ENCODE results near the gene WDR35. TPM values are rescaled to one million over a fixed set of nuclear protein-coding genes. Genes with fewer than 3 reads are reported as not detected.

WDR35 gene
- total RNA-seq, 3 donors from 2014 or later, result 12.5 to 18.7 (median 17.7) TPM

DNA sequence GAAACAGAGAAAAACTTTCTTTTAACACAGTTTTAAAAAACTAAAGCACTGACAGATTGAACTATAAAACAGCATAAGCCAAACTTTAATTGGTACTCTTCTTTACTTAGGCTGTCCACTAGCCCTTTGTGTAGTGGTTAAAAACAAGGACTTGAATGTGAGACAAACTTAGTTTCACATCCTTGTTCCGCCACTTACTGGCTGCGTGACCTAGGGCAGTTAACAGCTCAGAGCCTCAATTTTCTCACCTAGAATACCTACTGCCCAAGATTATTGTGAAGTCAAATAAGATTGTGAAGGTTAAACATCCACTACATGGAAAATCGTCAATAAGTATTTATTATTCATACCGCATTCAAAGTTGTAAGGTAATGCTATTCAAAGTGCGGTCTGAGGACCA is 2.0 kb downstream of the WDR35 start:
- TF ChIP-seq POLR2AphosphoS5 (IDR thresholded peaks at IDR 0.05) (no peak), POLR2A (IDR thresholded peaks at IDR 0.05) (no peak)
- TF ChIP-seq, protein P1, sequence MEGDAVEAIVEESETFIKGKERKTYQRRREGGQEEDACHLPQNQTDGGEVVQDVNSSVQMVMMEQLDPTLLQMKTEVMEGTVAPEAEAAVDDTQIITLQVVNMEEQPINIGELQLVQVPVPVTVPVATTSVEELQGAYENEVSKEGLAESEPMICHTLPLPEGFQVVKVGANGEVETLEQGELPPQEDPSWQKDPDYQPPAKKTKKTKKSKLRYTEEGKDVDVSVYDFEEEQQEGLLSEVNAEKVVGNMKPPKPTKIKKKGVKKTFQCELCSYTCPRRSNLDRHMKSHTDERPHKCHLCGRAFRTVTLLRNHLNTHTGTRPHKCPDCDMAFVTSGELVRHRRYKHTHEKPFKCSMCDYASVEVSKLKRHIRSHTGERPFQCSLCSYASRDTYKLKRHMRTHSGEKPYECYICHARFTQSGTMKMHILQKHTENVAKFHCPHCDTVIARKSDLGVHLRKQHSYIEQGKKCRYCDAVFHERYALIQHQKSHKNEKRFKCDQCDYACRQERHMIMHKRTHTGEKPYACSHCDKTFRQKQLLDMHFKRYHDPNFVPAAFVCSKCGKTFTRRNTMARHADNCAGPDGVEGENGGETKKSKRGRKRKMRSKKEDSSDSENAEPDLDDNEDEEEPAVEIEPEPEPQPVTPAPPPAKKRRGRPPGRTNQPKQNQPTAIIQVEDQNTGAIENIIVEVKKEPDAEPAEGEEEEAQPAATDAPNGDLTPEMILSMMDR (IDR thresholded peaks at IDR 0.05), result no peak
- intact Hi-C loops (cut with DNase I; ENCODE audit: low total_unique reads), result loop anchor here (5.0 kb wide), 1 partner anchor 866 kb away; no protein-coding TSS in a partner anchor

DNA sequence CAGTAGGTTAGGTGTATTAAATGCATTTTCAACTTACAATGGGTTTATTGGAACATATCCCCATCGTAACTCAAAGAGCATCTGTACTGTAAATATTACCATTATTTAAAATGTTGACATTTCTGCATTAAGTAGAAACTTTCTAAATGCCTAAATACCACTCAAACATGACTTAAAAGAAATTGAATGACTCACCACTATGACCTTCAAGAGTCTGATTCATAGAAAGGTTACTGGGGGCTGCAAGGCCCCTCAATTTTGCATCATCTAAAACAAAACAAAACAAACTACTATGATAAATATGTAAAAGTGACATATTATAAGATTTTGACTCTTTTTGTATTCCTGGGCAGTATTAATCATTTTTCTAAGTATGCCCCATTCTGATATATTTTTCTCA is 7.6 kb downstream of the WDR35 start:
- no peak overlapping the region for H3K27ac ChIP-seq
- H3K4me3 ChIP-seq, result no peak overlapping the region
- H3K27me3 ChIP-seq, result no peaks in the 10 kb centered on the region
- intact Hi-C loops (cut with DNase I; ENCODE audit: low total_unique reads), result no loop called here
- H3K4me1 ChIP-seq, result no peaks in the 10 kb centered on the region
- DNase-seq (ENCODE audit: low spot score in 2 of 2), result no peak
- H3K9me3 ChIP-seq, result no peaks in the 10 kb centered on the region
- no peak for TF ChIP-seq POLR2AphosphoS5 (IDR thresholded peaks at IDR 0.05)
- no peaks in the 10 kb centered on the region for H3K36me3 ChIP-seq

More for the DNA sequence above, 2.0 kb downstream of the WDR35 start:
- no peak overlapping the region for H3K27ac ChIP-seq
- H3K36me3 ChIP-seq, result no peaks in the 10 kb centered on the region
- H3K4me1 ChIP-seq, result no peaks in the 10 kb centered on the region
- no peak overlapping the region for H3K4me3 ChIP-seq
- H3K27me3 ChIP-seq, result no peaks in the 10 kb centered on the region
- H3K9me3 ChIP-seq, result no peaks in the 10 kb centered on the region
- DNase-seq (ENCODE audit: low spot score in 2 of 2), result no peak

DNA sequence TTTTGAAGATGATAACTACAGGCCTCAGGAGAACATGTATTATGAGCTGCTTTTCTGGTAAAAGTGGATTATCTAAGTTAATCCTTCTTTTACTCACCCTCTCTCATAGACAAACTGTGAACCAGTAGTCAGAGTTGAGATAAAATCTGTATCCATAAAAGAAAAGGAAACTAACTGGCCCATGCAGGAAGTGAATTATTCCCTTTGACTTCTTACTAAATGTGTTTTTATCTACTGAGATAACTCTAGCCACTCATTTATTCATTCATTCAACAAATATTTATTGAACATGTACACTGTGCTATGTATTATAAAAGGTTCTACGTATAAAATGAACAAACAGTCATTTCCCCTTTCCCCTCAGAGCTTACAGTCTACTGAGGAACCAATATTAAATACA is 10.0 kb downstream of the WDR35 start:
- Histone ChIP-seq H3K4me3 (no peak overlapping the region), H3K27ac (no peak overlapping the region), H3K27me3 (no peaks in the 10 kb centered on the region), H3K36me3 (no peaks in the 10 kb centered on the region), H3K9me3 (no peaks in the 10 kb centered on the region), H3K4me1 (no peaks in the 10 kb centered on the region)
- TF ChIP-seq POLR2A (IDR thresholded peaks at IDR 0.05) (no peak), POLR2AphosphoS5 (IDR thresholded peaks at IDR 0.05) (no peak)
- TF ChIP-seq, protein P1 (IDR thresholded peaks at IDR 0.05), result no peak
- intact Hi-C loops (cut with DNase I; ENCODE audit: low total_unique reads), result no loop called here
- DNase-seq (ENCODE audit: low spot score in 2 of 2), result no peak

DNA sequence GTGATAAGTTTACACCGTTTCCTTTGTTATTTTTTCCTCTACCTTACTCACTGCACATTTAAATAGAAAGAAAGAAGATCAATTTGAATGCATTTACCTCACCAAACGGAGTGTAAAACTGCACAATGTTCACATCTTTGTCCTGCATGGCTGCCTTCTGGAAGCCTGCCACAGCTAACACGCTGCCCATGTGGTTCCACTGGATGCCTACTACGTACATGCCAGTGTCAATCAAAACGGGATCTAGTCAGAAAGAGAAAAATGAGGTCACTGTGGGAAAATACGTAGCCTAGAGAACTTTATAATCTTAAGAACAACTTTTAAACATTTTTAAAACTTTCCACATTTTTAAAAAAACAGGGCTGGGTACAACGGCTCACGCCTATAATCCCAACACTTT is 16.4 kb downstream of the WDR35 start:
- TF ChIP-seq POLR2A (IDR thresholded peaks at IDR 0.05), result no peak
- TF ChIP-seq, protein P1 (IDR thresholded peaks at IDR 0.05), result no peak
- TF ChIP-seq POLR2AphosphoS5 (IDR thresholded peaks at IDR 0.05), result no peak
- H3K4me3 ChIP-seq, result no peak overlapping the region
- no peaks in the 10 kb centered on the region for H3K9me3 ChIP-seq
- H3K27me3 ChIP-seq, result no peaks in the 10 kb centered on the region
- H3K27ac ChIP-seq, result no peak overlapping the region
- H3K4me1 ChIP-seq, result no peaks in the 10 kb centered on the region
- intact Hi-C loops (cut with DNase I; ENCODE audit: low total_unique reads), result no loop called here
- no peaks in the 10 kb centered on the region for H3K36me3 ChIP-seq
- no peak for DNase-seq (ENCODE audit: low spot score in 2 of 2)

DNA sequence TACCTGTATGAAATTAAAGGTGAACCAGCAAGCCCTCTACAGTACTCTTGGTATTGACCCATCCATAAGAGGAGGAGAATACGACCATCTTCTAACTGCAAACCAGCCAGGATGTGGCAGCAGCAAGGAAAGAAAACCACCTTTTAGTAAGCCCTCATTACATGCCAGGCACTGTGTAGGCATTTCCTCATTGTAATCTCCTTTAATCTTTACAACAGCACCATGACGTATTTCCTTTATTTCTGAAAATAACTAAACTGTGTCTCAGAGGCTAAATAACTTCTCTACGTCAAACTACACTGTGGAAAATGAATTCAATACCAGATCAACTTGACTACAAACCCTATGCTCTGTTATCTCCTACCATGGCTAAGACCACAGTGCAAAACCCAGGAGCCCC is 18.2 kb downstream of the WDR35 start:
- Histone ChIP-seq H3K4me3 (no peak overlapping the region), H3K9me3 (no peaks in the 10 kb centered on the region), H3K36me3 (no peaks in the 10 kb centered on the region), H3K27ac (no peak overlapping the region), H3K27me3 (no peaks in the 10 kb centered on the region), H3K4me1 (no peaks in the 10 kb centered on the region)
- DNase-seq (ENCODE audit: low spot score in 2 of 2), result no peak
- TF ChIP-seq POLR2AphosphoS5 (IDR thresholded peaks at IDR 0.05), result no peak
- no peak for TF ChIP-seq POLR2A (IDR thresholded peaks at IDR 0.05)
- TF ChIP-seq, protein P1 (IDR thresholded peaks at IDR 0.05), result no peak
- intact Hi-C loops (cut with DNase I; ENCODE audit: low total_unique reads), result no loop called here

DNA sequence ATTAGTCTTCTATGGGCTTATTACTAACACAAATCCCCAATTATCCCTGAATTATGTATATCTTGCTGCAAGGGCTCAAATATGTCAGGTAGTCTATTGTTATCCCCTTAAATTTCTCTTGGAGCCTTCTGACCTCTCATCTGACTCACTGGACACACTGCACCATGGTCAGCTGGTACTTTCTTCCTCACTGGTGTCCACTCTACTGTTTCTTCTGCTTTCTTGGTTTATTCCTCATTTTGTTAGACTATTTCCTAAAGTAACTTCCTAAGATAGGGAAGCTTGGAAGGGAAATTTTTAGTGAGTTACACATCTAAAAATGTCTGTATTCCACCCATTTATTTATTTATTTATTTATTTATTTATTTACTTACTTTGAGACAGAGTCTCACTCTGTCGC is 26.5 kb downstream of the WDR35 start:
- DNase-seq (ENCODE audit: low spot score in 2 of 2), result no peak
- no peaks in the 10 kb centered on the region for H3K9me3 ChIP-seq
- intact Hi-C loops (cut with DNase I; ENCODE audit: low total_unique reads), result no loop called here
- no peak overlapping the region for H3K27ac ChIP-seq
- TF ChIP-seq, protein P1 (IDR thresholded peaks at IDR 0.05), result no peak
- TF ChIP-seq POLR2AphosphoS5 (IDR thresholded peaks at IDR 0.05), result no peak
- no peak for TF ChIP-seq POLR2A (IDR thresholded peaks at IDR 0.05)
- no peaks in the 10 kb centered on the region for H3K4me1 ChIP-seq
- H3K27me3 ChIP-seq, result no peaks in the 10 kb centered on the region
- H3K4me3 ChIP-seq, result no peak overlapping the region
- H3K36me3 ChIP-seq, result no peaks in the 10 kb centered on the region

Data from breast epithelium (tissue), 4 donors.